HL-60 (cell line): ENCODE measurements around the gene TUBGCP6.

Source experiments
- DNase-seq, 2 experiments: peaks; one replicate each; pipeline ENCODE4 v3.0.0-alpha.2; 2010 to 2020; ENCODE audit warnings: low read depth in 1 of 2, low spot score in 1 of 2
- H3K27ac ChIP-seq: fragments of 250-450 bp; sonication (Bioruptor Pico); replicated peaks from 2 replicates; pipeline ENCODE4 v1.5.1; 2020; ENCODE audit warnings: mild to moderate bottlenecking, moderate library complexity
- H3K27me3 ChIP-seq: fragments of 250-450 bp; sonication (Bioruptor Pico); 2 replicates; pipeline ENCODE4 v1.5.1; 2021; ENCODE audit warnings: mild to moderate bottlenecking, moderate library complexity; ENCODE audit not compliant: insufficient read depth, poor library complexity, severe bottlenecking
- H3K4me3 ChIP-seq: replicated peaks from 2 replicates; pipeline ENCODE4 v1.5.1; 2011; ENCODE audit warnings: mild to moderate bottlenecking, control low read depth, low read length; ENCODE audit not compliant: insufficient read depth
- CTCF ChIP-seq: IDR thresholded peaks from one replicate; pipeline ENCODE4 v1.5.1; 2011; ENCODE audit warnings: low read length, control low read depth, inconsistent platforms; ENCODE audit not compliant: insufficient read depth
- GABPA ChIP-seq: IDR thresholded peaks from 2 replicates; pipeline ENCODE4 v1.6.1; 2012; ENCODE audit warnings: low read depth
- POLR2AphosphoS5 ChIP-seq: IDR thresholded peaks from 2 replicates; pipeline ENCODE4 v1.6.1; 2012; ENCODE audit warnings: low read depth
- REST ChIP-seq: IDR thresholded peaks from 2 replicates; pipeline ENCODE4 v1.6.1; 2012; ENCODE audit warnings: low read depth; ENCODE audit not compliant: insufficient replicate concordance
- SPI1 ChIP-seq: IDR thresholded peaks from 2 replicates; pipeline ENCODE4 v1.6.1; 2012; ENCODE audit warnings: low read depth, mild to moderate bottlenecking, borderline replicate concordance

TUBGCP6 gene

GRCh38 chr22:50233223-50233622 is 11.6 kb downstream of the TUBGCP6 start:
- DNase-seq: no peak
- no peaks in the 10 kb centered on the region for H3K27me3 ChIP-seq
- H3K27ac ChIP-seq: no peak overlapping the region
- H3K4me3 ChIP-seq: no peak overlapping the region
- TF ChIP-seq SPI1: no peak
- no peak for TF ChIP-seq REST
- no peak for TF ChIP-seq CTCF
- TF ChIP-seq GABPA: no peak
- TF ChIP-seq POLR2AphosphoS5: no peak

GRCh38 chr22:50232481-50233151 is 12.2 kb downstream of the TUBGCP6 start:
- Histone ChIP-seq H3K27me3 (no peaks in the 10 kb centered on the region), H3K4me3 (no peak overlapping the region), H3K27ac (no peak overlapping the region)
- DNase-seq: no peak
- TF ChIP-seq POLR2AphosphoS5: no peak
- no peak for TF ChIP-seq GABPA
- no peak for TF ChIP-seq CTCF
- no peak for TF ChIP-seq SPI1
- no peak for TF ChIP-seq REST

- TF ChIP-seq SPI1 (no peak), CTCF (no peak), POLR2AphosphoS5 (no peak), GABPA (no peak), REST (no peak)
- no peak overlapping the region for H3K27ac ChIP-seq
These were observed 15.5 kb downstream of the TUBGCP6 start for GRCh38 chr22:50229370-50229769.

More at GRCh38 chr22:50229370-50229769, 15.5 kb downstream of the TUBGCP6 start:
- no peak for DNase-seq
- Histone ChIP-seq H3K4me3 (no peak overlapping the region), H3K27me3 (no peaks in the 10 kb centered on the region)
